ENCODE data around the gene EBF3.

DNA sequence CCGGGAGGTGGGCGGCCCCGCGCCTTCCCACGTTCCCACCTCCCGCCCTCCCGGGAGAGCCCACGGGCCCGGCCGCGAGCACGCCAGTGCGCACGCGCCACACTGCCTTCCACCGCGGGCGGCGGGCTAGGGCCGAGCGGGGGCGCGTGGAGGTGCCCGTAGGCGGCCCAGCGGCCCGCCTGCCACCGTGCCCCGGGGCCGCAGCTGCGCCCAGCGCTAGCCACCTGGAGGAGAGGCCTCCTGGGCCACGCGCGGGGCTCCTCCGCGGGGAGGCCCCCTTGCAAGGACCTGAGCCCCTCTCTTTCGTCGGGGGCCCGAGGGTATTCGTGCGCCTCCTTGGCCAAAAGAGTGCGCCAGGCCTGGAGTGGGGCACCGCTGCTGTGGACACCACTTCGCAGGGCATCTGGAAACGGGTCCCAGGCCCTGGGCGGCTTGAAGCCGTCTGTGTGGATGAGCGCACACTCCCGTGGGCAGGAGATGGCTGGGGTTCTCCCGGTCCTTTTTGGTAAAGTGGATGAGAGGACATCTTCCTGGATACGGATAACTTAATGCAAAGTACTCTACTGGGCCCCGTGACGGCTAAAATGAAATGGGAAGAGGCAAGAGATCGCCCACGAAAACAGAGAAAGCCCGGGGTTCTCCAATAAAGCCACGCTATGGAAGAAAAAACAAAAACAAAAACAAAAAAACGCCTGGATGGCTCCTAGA lies 9.0 kb upstream of the EBF3 start:
- TF ChIP-seq POLR2A (IDR thresholded peaks at IDR 0.05; ENCODE audit: low read length) (no peak), GATA1 (IDR thresholded peaks at IDR 0.05; ENCODE audit: low read depth, low read length) (no peak)
